Femur (tissue), 1 donor: ENCODE measurements around the gene SYNGR1.
A peak's percentile ranks its signal among the peaks of the same experiment; 100 is the strongest.

Experiments used
- DNase-seq: peaks from one replicate; pipeline ENCODE4 v3.0.0-alpha.2; 2017

Gene SYNGR1

DNA sequence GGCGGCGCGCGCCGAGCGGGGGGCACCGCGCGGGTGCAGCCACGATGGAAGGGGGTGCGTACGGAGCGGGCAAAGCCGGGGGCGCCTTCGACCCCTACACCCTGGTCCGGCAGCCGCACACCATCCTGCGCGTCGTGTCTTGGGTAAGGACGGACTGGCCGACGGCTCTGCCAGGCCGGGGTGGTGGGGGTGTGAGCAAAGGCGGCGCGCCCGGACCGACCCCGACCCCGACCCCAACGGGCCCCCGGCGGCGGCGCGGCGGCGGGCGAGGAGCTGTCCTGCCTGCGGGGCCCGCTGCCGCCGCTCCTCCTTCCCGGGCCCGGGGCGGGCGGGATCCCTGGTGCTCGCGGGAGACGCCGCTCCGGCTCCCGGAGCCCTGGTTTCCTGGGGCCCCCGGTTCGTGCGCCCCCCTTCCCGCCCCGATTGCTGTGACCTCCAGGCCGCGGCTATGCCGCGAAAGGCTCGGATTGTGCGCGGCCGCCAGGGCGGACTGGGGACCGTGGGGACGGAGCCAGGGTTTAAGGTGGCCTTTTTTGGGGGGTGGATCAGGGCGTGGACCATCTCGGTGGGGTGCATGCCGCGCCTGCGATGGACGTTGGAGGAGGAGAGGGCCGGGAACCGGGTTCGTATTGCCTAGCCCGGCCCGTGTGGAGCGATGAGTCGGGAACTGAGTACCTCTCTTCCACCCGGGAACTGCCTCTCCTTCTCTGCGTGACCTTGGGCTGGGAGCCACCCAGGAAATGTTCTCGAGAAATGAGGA, at the start of gene SYNGR1:
Gene SYNGR1, plus strand, starts transcription at position 25 of the 760 bp plus-strand sequence. Its CDS starts 20 bp downstream, at position 45.
- peak; percentile 53 for DNase-seq

- DNase-seq, result no peak
Observed at GRCh38 chr22:39300186-39300830, 49.5 kb upstream of the SYNGR1 start.

DNA sequence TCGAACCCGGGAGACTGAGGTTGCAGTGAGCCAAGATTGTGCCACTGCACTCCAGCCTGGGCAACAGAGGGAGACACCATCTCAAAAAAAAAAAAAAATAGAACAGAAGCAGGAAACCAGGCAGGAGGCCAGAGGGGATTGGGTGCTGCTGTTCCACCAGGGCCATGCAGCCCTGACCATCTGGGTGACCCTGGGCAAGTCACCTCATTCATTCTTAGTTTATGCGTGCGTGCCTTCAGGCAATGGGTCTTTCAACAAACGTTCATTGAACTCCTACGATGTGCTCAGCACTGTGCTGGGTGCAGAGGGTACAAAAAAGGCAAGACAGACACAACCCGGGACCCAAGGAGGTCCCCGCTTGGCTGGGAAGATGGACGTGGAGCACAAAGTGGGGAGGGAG, 48.7 kb upstream of the SYNGR1 start:
- no peak for DNase-seq

DNA sequence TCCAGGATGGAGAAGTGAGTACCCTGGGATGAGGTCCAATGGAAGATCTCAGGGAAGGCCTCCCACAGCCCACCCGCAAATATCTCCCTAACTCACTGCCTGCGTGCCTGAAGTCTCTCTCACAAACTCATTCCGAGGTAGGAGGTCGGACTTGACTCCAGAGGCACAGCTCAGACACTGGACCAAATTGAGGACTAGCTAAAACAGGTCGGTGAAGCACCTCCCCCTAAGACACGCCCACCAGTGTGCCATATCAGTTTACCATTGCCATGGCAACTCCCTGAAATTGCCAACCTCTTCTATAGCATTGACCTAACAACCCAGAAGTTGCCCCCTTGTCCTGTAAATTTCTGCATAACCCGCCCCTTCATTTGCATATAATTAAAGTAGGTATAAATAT, 47.9 kb upstream of the SYNGR1 start:
- DNase-seq, result no peak

- DNase-seq, result no peak
Observed at GRCh38 chr22:39302431-39302960, 47.3 kb upstream of the SYNGR1 start.

DNA sequence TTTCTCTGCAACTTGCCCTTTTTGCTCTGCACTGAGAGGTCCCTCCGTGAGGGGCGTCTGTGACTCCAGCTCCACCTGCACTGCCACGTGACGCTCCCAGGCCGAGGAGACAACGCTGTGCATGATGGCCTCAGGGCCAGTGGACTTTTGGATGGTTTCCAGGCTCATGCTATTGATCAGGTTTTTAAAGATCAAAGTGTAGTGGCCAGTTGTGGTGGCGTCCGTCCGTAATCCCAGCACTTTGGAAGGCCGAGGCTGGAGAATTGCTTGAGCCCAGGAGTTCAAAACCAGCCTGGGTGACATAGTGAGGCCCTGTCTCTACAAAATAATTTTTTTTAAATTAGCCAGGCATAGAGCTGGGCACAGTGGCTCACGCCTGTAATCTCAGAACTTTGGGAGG, 46.4 kb upstream of the SYNGR1 start:
- DNase-seq, result no peak

- no peak for DNase-seq
Observed at GRCh38 chr22:39303892-39304671, 45.7 kb upstream of the SYNGR1 start.

DNA sequence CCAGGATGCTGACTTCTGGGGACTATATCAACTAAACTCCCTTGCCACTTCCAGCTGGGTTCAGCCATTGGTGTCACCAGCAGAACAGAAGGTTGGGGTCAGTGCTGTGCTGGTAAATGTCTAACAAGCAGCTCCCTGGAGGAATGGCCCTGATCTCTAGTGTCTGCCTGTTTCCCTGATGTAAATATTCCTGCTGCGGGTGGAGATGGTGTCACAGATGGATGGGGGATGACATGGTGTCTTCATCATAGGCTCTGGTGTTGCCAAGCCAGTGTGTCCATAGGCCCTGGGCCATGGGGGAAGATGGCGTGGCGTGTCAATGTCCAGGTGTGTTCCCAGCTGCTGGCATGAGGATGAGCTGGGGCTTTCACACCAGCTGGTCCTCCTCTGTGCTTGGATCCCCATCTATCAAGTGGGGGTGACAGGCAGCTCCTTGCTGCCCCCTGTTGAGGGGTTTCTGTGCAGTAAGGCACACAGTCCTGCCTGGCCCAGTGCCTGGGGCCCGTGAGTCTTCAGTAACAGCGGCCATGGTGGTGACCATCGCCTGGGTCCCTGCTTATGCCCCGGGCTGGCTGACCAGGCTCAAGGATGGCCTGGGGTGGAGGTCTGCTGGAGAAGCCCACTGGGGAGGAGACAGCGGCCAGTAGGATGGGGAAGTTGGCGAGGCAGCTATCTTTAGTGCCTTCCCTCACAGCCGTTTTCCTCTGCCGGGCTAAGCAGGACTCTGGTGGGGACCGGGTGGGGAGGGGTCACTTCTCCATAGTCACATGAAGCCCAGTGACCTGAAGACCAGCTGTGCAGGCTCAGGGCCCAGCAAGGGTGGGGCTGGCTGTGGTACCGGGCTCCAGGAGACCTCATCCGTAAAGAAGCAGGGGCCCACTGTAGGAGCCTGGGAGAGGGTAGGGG, 43.1 kb upstream of the SYNGR1 start:
- no peak for DNase-seq

- no peak for DNase-seq
Observed at GRCh38 chr22:39308614-39309363, 41.0 kb upstream of the SYNGR1 start.

GRCh38 chr22:39309364-39309861, 40.4 kb upstream of the SYNGR1 start:
- DNase-seq, result no peak

GRCh38 chr22:39309881-39310714, 39.7 kb upstream of the SYNGR1 start:
- DNase-seq, result no peak

DNA sequence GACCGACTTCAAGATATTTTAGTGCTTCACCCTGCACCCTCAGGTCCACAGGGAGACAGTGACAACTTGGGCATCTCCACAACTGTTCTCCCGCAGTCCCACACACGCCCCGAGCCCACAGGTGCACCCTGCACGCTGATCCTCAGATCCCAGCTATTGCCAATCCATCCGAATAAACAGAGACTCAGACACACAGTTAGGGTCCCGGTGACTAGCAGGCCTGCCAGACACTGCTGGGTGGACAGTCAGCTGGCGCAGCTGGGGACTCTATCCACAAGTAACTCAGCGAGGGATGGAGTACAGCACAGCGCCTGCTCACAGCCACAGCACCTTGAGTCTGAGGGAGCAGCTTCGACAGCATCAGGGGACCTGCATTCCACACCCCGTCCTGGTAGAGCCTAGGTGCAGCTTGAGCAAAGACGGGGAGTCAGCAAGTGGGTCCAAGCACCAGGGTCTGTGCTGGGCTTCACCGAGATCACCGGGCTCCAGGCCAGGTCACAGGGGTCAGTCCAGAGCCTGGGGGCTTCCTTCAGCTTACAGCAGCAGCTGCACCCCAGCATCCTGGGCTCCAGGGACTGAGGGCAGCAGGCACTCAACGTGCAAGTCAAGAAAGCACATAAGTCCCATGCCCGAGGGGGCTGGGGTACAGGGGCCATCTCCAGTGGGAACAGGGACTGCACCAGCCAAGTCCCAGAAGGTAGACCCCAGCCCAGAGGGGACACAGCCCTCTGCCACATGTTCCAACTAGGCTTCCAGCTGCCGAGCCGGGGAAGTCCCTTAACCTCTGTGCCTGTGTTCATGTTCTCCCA, 38.0 kb upstream of the SYNGR1 start:
- no peak for DNase-seq

DNA sequence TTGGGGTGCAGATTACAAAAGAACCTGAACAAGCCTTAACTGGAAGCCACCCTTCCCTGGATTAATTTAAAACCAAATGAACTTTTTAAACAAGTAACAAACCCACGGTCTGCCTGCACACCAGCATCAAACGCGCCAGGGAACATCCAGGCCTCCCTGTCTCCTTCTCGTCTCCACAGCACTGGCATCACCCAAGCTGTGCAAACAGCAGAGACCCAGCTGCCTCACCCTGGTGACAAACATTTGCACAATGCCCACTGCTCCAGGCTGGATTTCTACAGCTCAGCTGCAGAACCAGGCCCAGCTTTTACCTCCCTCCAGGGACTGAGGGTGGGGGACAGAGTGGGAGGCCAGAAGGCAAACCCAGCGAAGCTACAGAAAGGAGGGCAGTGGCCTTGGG, 37.4 kb upstream of the SYNGR1 start:
- no peak for DNase-seq

GRCh38 chr22:39313258-39314001, 36.4 kb upstream of the SYNGR1 start:
- no peak for DNase-seq

GRCh38 chr22:39314251-39314971, 35.4 kb upstream of the SYNGR1 start:
- DNase-seq, result no peak

- DNase-seq, result no peak
Observed at GRCh38 chr22:39315389-39315788, 34.4 kb upstream of the SYNGR1 start.

- DNase-seq, result peak; percentile 78
Observed at GRCh38 chr22:39316440-39317083, 33.2 kb upstream of the SYNGR1 start.
